ENCODE data around the gene NCAPD2.
"Not testable (repeated sequence)": the region's sequence is repeated elsewhere in the genome, so short reads cannot be mapped to it uniquely, and the experiment has no call there.

NCAPD2 gene

DNA sequence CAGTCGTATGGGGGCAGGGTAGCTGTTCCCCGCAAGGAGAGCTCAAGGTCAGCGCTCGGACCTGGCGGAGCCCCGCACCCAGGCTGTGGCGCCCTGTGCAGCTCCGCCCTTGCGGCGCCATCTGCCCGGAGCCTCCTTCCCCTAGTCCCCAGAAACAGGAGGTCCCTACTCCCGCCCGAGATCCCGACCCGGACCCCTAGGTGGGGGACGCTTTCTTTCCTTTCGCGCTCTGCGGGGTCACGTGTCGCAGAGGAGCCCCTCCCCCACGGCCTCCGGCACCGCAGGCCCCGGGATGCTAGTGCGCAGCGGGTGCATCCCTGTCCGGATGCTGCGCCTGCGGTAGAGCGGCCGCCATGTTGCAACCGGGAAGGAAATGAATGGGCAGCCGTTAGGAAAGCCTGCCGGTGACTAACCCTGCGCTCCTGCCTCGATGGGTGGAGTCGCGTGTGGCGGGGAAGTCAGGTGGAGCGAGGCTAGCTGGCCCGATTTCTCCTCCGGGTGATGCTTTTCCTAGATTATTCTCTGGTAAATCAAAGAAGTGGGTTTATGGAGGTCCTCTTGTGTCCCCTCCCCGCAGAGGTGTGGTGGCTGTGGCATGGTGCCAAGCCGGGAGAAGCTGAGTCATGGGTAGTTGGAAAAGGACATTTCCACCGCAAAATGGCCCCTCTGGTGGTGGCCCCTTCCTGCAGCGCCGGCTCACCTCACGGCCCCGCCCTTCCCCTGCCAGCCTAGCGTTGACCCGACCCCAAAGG lies 41.2 kb downstream of the NCAPD2 start:
- DNase-seq (ENCODE audit: low spot score), result no peak

DNA sequence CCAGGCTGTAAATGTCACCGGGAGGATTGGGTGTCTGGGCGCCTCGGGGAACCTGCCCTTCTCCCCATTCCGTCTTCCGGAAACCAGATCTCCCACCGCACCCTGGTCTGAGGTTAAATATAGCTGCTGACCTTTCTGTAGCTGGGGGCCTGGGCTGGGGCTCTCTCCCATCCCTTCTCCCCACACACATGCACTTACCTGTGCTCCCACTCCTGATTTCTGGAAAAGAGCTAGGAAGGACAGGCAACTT lies 41.7 kb downstream of the NCAPD2 start:
- no peak for DNase-seq (ENCODE audit: low spot score)

DNA sequence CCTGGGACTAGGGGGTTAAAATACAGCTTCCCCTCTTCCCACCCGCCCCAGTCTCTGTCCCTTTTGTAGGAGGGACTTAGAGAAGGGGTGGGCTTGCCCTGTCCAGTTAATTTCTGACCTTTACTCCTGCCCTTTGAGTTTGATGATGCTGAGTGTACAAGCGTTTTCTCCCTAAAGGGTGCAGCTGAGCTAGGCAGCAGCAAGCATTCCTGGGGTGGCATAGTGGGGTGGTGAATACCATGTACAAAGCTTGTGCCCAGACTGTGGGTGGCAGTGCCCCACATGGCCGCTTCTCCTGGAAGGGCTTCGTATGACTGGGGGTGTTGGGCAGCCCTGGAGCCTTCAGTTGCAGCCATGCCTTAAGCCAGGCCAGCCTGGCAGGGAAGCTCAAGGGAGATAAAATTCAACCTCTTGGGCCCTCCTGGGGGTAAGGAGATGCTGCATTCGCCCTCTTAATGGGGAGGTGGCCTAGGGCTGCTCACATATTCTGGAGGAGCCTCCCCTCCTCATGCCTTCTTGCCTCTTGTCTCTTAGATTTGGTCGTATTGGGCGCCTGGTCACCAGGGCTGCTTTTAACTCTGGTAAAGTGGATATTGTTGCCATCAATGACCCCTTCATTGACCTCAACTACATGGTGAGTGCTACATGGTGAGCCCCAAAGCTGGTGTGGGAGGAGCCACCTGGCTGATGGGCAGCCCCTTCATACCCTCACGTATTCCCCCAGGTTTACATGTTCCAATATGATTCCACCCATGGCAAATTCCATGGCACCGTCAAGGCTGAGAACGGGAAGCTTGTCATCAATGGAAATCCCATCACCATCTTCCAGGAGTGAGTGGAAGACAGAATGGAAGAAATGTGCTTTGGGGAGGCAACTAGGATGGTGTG lies 42.3 kb downstream of the NCAPD2 start:
- DNase-seq (ENCODE audit: low spot score), result no peak

DNA sequence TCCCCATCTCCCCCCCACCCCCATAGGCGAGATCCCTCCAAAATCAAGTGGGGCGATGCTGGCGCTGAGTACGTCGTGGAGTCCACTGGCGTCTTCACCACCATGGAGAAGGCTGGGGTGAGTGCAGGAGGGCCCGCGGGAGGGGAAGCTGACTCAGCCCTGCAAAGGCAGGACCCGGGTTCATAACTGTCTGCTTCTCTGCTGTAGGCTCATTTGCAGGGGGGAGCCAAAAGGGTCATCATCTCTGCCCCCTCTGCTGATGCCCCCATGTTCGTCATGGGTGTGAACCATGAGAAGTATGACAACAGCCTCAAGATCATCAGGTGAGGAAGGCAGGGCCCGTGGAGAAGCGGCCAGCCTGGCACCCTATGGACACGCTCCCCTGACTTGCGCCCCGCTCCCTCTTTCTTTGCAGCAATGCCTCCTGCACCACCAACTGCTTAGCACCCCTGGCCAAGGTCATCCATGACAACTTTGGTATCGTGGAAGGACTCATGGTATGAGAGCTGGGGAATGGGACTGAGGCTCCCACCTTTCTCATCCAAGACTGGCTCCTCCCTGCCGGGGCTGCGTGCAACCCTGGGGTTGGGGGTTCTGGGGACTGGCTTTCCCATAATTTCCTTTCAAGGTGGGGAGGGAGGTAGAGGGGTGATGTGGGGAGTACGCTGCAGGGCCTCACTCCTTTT lies 43.1 kb downstream of the NCAPD2 start:
- no peak for DNase-seq (ENCODE audit: low spot score)

DNA sequence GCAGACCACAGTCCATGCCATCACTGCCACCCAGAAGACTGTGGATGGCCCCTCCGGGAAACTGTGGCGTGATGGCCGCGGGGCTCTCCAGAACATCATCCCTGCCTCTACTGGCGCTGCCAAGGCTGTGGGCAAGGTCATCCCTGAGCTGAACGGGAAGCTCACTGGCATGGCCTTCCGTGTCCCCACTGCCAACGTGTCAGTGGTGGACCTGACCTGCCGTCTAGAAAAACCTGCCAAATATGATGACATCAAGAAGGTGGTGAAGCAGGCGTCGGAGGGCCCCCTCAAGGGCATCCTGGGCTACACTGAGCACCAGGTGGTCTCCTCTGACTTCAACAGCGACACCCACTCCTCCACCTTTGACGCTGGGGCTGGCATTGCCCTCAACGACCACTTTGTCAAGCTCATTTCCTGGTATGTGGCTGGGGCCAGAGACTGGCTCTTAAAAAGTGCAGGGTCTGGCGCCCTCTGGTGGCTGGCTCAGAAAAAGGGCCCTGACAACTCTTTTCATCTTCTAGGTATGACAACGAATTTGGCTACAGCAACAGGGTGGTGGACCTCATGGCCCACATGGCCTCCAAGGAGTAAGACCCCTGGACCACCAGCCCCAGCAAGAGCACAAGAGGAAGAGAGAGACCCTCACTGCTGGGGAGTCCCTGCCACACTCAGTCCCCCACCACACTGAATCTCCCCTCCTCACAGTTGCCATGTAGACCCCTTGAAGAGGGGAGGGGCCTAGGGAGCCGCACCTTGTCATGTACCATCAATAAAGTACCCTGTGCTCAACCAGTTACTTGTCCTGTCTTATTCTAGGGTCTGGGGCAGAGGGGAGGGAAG lies 43.9 kb downstream of the NCAPD2 start:
- DNase-seq (ENCODE audit: low spot score), result not testable (repeated sequence)

DNA sequence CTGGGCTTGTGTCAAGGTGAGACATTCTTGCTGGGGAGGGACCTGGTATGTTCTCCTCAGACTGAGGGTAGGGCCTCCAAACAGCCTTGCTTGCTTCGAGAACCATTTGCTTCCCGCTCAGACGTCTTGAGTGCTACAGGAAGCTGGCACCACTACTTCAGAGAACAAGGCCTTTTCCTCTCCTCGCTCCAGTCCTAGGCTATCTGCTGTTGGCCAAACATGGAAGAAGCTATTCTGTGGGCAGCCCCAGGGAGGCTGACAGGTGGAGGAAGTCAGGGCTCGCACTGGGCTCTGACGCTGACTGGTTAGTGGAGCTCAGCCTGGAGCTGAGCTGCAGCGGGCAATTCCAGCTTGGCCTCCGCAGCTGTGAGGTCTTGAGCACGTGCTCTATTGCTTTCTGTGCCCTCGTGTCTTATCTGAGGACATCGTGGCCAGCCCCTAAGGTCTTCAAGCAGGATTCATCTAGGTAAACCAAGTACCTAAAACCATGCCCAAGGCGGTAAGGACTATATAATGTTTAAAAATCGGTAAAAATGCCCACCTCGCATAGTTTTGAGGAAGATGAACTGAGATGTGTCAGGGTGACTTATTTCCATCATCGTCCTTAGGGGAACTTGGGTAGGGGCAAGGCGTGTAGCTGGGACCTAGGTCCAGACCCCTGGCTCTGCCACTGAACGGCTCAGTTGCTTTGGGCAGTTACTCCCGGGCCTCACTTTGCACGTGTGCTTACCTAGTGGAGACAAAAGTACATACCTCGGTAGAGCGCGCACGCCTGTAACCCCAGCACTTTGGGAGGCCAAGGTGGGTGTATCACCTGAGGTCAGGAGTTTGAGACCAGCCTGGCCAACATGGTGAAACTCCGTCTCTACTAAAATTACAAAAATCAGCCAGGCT lies 44.8 kb downstream of the NCAPD2 start:
- DNase-seq (ENCODE audit: low spot score), result no peak

DNA sequence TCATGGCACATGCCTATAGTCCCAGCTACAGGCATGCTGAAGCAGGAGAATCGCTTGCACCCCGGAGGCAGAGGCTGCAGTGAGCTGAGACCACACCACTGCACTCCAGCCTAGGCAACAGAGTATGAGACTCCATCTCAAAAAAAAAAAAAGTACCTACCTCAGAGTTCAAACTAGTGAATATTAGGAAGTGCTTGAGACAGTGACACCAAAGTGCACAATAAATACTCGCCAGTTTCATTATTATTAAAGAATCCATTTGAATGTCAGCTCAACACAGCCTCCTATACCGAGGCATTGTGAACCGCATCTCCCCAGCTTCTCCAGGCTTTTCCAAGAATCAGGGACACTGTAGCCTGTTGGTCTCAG lies 45.4 kb downstream of the NCAPD2 start:
- no peak for DNase-seq (ENCODE audit: low spot score)

DNA sequence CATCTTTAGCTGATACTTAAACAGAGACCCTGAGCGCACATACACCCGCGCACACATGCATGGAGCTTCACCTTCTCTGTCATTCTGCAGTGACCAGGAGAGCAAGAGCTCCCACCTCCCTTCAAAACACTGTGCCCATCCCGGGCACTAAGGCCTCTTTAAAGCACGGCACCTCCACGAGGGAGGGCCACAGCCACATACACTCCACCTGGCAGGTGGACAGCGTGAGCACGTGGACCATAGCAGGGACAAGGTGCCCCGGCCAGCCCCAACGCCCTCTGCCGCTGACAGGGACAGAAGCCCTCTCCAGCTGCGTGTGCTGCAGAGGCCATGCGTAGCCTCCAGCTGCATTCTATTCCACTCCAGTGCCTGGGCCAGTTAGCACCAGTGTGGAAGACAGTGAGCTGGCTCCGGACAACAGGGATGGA lies 45.8 kb downstream of the NCAPD2 start:
- no peak for DNase-seq (ENCODE audit: low spot score)

DNA sequence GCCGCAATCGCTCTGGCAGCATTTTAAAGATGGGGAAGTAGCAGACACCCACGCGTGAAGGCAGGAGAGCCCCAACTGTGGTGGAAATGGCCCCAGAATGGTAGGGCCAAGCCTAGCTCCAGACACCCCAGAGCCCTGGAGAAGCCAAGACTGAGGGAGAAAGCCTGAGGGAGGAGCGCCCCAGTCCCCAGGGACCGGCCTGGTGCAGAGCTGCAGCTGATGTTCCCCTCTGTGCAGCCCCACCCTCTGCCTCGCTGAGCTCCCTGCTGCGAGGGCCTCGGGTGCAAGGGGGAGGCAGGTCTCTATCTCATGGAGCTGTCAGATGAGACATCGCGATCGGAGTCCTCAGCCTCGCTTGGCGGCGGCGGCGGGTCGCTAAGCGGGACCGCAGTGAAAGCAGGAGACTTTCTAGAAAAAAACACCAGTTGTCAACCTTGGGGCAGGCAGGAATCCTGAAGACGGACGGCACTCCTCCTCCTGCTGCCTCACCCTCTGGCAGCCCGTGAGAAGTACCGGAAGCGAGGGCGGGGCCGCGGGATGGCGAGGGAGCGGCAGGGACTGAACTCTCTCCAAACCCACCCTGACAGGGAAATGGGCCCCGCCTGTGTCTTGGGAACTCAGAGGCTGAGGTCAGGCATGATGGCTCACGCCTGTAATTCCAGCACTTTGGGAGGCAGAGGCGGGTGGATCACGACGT lies 46.4 kb downstream of the NCAPD2 start:
- no peak for DNase-seq (ENCODE audit: low spot score)

DNA sequence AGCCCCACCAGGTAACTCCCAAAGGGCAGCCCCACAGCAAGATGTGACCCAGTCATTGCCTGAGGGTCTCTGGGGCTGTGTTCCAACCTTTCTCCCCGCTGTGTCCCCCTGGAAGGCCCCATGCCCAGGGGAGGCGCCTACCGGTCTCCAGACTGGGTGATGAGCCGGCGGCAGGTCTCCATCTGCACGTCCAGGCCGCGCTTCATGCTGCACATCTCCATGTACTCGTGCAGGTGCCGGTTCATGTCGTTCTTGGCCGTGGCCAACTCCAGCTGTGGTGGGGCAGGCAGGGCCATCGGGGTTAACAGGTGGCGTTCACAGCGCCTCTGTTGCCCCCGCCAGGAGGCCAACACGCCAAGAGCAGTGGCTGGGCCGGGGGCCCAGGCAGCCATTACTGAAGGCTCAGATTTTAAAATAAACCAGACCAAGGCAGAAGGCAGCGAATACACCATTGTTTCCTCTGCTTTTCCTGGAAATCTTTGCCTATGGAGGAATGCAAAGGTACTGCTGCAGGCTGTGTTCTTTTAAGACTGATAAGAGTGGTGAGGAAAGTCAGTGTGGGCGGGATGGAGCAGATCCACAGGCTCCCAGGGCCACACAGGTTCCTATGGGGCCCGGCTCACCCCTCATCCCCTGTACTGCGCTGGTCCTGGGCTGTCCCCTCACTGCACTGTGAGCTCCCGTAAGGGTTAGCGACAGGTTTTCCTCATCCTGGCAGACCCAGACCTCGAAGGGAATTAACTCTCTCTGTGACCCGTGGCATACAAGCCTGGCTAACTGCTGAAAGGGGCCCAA lies 47.7 kb downstream of the NCAPD2 start:
- DNase-seq (ENCODE audit: low spot score), result no peak

DNA sequence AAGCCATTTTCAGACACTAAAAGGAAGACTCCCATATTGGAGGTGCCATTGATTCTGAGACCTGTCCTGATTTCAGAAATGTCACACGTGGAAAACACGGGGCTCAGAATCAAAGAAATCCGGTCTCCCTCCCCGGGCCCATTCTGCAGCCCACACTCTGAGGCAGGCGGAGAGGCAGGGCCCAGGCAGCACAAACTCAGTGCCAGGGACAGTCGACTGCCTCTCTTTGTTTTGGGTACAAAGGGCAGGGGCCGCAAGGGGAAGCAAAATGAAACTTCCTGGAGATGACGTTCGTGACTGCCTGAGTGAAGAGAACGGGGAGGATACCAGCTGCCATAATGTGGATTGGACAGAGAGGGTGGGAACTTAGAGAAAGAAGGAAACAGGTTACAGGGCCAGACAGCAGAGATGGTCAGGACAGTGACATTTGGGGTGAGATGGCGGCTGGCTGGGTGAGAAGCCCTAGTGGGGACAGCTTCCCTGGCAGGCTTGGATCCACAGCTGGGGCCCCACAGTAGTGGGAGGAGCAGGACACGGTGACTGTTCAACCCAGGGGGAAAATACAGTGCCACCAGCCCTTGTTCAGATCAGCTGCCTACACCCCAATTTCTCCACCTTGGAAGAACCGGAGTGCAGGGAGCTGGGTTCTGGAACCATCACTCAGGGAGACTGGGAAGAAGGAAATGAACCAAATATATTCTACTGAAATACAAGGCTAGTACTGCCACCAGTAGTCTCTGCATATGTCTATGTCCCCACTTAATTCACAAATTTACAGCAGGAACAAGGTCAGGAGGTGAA lies 48.5 kb downstream of the NCAPD2 start:
- peak; percentile 74 for DNase-seq (ENCODE audit: low spot score)

DNA sequence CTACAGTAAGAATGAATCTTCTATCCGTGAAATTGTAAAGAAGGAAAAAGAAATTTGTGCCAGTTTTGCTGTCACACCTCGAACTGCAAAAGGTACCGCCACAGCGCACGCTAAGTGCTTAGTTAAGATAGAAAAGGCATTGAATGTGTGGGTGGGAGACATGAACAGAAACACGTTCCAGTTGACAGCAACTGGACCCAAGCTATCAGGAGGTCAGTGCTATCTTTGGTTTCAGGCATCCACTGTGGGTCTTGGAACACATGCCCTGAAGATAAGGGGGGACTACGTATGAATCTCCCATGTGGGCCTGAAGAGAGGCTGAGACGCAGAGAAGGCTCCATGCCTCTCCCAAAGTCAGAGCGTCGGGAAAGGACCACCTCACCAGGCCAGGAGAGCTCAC lies 52.1 kb downstream of the NCAPD2 start:
- no peak for DNase-seq (ENCODE audit: low spot score)

DNA sequence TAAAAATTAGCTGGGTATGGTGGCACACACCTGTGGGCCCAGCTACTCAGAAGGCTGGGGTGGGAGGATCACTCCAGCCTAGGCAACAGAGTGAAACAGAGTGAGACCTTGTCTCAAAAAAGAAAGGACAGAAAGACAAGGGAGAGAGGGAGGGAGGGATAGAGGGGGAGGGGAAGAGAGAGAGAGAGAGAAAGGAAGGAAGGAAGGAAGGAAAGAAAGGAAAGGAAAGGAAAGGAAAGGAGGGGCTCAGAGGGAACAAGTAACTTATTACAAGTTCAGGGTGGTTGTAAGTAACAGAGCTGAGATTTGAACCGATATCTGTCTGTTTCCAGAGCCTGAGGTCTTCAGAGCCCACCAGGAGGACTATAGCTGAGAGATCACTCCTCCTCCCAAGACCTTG lies 53.7 kb downstream of the NCAPD2 start:
- no peak for DNase-seq (ENCODE audit: low spot score)

DNA sequence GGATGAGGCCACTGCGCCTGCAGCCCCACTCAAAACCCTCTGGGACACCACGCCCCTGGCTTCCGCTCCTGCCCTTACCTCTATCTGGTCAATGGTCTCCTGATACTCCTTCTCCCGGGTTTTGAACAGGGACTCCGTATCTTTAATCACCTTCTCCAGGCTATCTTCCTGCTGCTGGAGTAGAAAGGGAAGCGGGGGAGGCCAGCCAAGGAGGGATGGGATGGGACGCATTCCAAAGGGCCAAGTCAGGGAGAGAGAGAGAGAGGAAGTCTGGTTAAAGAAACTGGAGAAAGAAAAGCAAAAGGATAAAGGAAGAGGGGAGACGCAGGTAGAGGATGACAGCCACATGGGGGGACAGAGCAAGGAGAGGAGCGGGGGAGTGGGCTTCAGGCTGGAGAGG lies 54.1 kb downstream of the NCAPD2 start:
- no peak for DNase-seq (ENCODE audit: low spot score)

DNA sequence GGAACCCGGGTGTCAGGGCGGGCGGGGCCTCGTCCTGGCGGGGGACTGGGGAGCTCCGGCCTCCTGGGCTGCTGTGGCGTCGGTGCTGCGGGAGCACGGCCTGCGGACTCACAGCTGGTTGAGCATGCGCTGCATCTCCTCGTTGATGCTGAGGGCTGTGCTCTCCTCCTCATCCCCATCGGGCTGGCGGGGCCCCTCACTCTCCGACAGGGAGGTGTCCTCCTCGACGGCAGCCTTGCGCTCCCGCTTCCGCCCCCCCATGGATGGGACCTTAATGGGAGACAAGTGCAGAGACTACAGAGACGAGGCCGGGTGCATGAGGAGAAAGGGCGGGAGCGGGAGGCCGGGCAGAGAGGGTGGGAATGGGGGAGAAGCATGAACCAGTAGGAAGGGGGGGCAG lies 54.7 kb downstream of the NCAPD2 start:
- no peak for DNase-seq (ENCODE audit: low spot score)

DNA sequence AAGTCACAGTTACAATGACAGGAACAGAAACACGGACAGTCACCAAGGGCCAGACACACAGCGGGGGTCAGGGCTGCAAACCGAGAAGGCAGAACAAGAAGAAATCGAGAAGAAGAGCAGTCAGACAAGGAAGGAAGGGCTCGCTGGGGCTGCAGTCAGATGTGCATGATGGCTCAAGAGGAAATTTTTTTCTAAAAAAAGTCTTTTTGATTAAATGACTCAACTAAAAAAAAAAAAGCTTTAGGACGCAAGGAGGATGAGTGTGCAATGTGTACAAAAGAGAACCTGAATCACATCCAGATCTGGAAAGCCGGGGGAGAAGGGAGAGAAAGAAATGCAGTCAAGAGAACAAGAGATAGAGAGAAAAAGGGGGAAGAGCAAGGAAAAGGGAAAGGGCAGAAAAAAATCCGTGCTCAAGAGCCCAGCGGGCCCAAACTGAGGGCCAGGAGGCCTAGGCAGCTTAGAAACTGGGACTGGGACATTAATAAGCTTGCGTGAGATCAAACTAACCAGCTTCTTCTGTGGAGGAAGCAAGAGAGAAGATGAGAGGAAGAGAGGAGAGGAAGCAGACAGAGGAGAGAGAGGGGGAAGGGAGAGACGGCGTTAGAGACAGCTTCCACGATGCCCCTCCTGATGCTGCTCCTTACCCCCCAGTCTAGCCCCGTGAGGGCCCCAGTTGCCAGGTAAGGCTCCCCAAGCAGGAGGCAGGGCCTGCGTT lies 55.2 kb downstream of the NCAPD2 start:
- DNase-seq (ENCODE audit: low spot score), result no peak

DNA sequence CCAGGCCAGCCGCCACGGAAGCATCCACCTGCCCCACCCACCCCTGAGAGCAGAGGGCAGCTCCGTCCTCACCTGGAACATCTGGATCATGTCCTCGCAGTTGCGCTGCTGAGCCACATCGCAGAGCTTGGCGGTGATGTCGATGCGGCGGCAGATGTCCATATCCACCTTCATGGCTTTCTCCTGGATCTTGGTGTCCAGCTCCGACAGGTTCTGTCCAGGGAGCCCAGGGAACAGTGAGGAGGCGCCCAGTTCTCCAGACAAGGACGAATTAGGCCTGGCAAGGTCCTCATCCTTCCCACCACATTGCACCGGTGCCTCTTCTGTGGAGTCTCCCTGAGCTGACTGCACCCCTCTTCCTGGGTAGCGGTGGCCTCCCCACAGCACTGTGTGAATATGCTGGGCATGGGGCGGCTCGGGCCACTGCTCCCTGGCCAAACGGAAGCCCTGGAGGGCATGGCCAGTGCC lies 55.8 kb downstream of the NCAPD2 start:
- DNase-seq (ENCODE audit: low spot score), result no peak
